Dendritic cell treated with granulocyte-macrophage colony-stimulating factor and Interleukin-4, amounts not matched to agents 40 ng/mL and 50 ng/mL, for 4 days (primary cell): Measurements from ENCODE around the gene ADA.
"Not testable (repeated sequence)": the region's sequence is repeated elsewhere in the genome, so short reads cannot be mapped to it uniquely, and the experiment has no call there.

ENCODE experiments used
- H3K27ac Mint-ChIP-seq: one replicate; pipeline ENCODE4 v1.8.0; 2022; ENCODE audit warnings: mild to moderate bottlenecking, mixed read lengths
- H3K27me3 Mint-ChIP-seq: one replicate; pipeline ENCODE4 v1.8.0; 2022; ENCODE audit warnings: mild to moderate bottlenecking, mixed read lengths
- H3K36me3 Mint-ChIP-seq: one replicate; pipeline ENCODE4 v1.8.0; 2022; ENCODE audit warnings: low read depth, mixed read lengths
- H3K4me1 Mint-ChIP-seq: one replicate; pipeline ENCODE4 v1.8.0; 2022; ENCODE audit warnings: low read depth, mixed read lengths
- H3K4me3 Mint-ChIP-seq: one replicate; pipeline ENCODE4 v1.8.0; 2022; ENCODE audit warnings: mild to moderate bottlenecking, moderate library complexity, mixed read lengths
- H3K9me3 Mint-ChIP-seq: one replicate; pipeline ENCODE4 v1.8.0; 2022; ENCODE audit warnings: mixed read lengths
- intact Hi-C: fragments of 100-400 bp; cut with micrococcal nuclease; formaldehyde crosslinking; loops from one replicate; pipeline ENCODE4 v1.15.0; 2022

Gene ADA

DNA sequence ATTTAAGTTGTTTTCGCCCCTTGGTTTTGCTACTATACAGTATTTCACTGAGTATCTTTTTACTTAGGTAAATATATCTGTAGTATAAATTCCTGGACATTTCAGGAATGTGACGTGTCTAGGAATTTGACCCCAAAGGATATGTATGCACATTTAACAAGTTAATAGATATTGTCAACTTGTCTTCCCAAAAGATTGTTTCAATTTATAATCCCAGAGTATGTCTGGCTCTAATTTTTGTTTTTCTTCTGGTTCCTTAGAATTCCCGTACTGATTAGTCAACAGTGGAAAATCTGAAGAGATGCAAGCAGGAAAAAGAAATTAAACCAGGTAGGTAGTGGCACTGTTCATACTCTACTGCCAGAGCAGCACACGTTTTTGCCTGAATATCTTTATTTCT lies 62.0 kb downstream of the ADA start:
- Mint-ChIP-seq H3K36me3 (no peaks in the 10 kb centered on the region), H3K27me3 (no peaks in the 10 kb centered on the region), H3K27ac (no peak overlapping the region), H3K9me3 (no peaks in the 10 kb centered on the region), H3K4me3 (no peak overlapping the region), H3K4me1 (peaks cover 29% of the 10 kb centered on the region)
- intact Hi-C loops = no loop called here

DNA sequence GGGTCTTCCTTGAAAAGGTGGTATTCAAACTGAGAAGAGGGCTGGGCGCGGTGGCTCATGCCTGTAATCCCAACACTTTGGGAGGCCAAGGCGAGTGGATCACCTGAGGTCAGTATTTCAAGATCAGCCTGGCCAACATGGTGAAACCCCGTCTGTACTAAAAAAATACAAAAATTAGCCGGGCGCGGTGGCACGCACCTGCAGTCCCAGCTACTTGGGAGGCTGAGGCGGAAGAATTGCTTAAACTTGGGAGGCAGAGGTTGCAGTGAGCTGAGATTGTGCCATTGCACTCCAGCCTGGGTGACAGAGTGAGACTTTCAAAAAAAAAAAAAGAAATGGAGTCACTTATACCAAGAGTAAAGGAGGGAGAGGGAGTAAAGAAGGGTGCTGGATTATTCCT lies 63.2 kb downstream of the ADA start:
- H3K36me3 Mint-ChIP-seq, H3K4me3 Mint-ChIP-seq, H3K27me3 Mint-ChIP-seq, H3K27ac Mint-ChIP-seq, intact Hi-C loops, H3K9me3 Mint-ChIP-seq: not testable (repeated sequence)
- H3K4me1 Mint-ChIP-seq = peaks cover 18% of the 10 kb centered on the region

DNA sequence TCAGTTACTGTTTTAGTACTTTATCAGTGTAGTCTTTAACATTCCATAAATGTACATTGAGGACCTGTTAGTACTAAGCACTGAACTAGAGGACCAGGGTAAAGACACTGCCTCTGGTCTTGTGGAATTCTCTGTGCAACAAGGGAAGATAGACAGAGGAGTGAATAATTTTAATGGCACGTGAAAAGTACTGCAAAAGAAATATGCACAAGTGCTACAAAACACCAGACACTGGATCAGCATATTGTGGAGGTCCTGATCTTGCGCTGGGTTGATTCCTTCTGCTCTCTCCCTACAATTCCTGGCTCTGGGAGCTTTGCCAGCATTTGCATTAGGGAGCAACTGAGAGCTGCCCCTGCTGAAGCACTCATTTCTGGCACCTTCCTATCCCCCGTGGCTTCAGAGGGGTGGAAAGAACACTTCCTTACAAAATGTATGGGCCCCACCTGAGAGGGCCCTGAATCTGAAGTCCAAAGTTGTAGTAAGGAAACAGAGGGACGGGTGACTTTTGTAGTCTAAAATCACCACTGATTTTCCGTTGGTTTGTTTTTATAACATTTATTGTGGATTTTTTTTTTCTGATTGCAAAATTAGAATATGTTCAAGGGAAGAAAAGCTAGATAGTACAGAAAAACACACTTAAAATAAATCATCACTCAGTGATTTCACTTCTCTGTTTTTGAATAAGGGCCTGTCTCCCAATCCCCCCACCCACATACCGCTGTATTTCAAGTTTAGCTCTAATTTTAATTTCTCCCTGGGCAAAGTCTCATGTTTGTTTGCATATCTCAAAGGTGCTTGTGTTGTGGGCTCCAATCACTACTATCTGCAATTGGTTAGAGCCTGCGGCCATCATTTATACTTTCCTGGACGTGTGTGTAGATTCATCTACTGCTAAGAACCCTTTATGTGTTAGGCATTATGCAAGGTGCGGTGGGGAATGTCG lies 64.2 kb downstream of the ADA start:
- Mint-ChIP-seq H3K9me3 (no peaks in the 10 kb centered on the region), H3K27ac (no peak overlapping the region), H3K4me3 (no peak overlapping the region), H3K27me3 (no peaks in the 10 kb centered on the region), H3K36me3 (no peaks in the 10 kb centered on the region), H3K4me1 (peaks cover 18% of the 10 kb centered on the region)
- intact Hi-C loops = no loop called here

DNA sequence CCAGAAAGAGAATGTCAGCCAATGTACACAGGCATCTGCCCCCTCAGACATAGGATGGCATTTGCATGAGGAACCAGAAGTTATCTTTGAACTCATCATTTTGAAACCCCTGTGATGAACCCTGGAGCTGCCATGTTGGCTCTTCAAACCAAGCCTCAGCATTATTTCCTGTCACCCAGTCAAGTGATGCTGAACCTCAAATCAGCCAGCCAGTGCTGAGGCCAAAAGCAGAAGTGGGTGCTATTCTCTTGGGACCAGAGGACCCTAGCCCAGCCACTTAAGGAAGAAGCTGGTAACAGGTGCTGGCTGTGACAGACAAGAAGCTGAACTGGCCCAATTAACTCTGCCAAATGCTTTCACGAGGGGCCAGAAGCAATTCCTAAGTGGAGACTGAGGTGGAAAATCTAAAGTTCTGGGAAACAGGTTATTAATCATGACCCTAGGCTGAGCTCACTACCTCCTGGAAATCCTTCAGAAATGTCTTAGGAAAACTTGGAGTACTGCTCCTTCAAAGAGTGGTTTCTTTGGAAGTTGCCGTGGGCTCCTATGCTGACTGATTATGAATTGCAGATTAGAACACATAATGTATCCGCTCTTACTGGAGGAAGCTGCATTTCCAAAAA lies 65.1 kb downstream of the ADA start:
- H3K4me3 Mint-ChIP-seq = no peak overlapping the region
- peaks cover 27% of the 10 kb centered on the region for H3K4me1 Mint-ChIP-seq
- no peaks in the 10 kb centered on the region for H3K9me3 Mint-ChIP-seq
- H3K36me3 Mint-ChIP-seq = no peaks in the 10 kb centered on the region
- H3K27me3 Mint-ChIP-seq = no peaks in the 10 kb centered on the region
- H3K27ac Mint-ChIP-seq = no peak overlapping the region
- intact Hi-C loops = no loop called here

- H3K27ac Mint-ChIP-seq = no peak overlapping the region
- H3K27me3 Mint-ChIP-seq = no peaks in the 10 kb centered on the region
- no peaks in the 10 kb centered on the region for H3K9me3 Mint-ChIP-seq
- intact Hi-C loops = no loop called here
- H3K36me3 Mint-ChIP-seq = no peaks in the 10 kb centered on the region
- H3K4me1 Mint-ChIP-seq = peaks cover 21% of the 10 kb centered on the region
- no peak overlapping the region for H3K4me3 Mint-ChIP-seq
These were observed 66.2 kb downstream of the ADA start for GRCh38 chr20:44585057-44585963.

GRCh38 chr20:44584162-44584561 lies 67.3 kb downstream of the ADA start:
- Mint-ChIP-seq H3K4me1 (peaks cover 21% of the 10 kb centered on the region), H3K27me3 (no peaks in the 10 kb centered on the region), H3K4me3 (no peak overlapping the region), H3K9me3 (no peaks in the 10 kb centered on the region), H3K36me3 (no peaks in the 10 kb centered on the region), H3K27ac (no peak overlapping the region)
- intact Hi-C loops = no loop called here

GRCh38 chr20:44583157-44583556 lies 68.3 kb downstream of the ADA start:
- no peaks in the 10 kb centered on the region for H3K9me3 Mint-ChIP-seq
- intact Hi-C loops = no loop called here
- no peak overlapping the region for H3K27ac Mint-ChIP-seq
- H3K4me1 Mint-ChIP-seq = peaks cover 21% of the 10 kb centered on the region
- no peaks in the 10 kb centered on the region for H3K36me3 Mint-ChIP-seq
- no peak overlapping the region for H3K4me3 Mint-ChIP-seq
- H3K27me3 Mint-ChIP-seq = no peaks in the 10 kb centered on the region

DNA sequence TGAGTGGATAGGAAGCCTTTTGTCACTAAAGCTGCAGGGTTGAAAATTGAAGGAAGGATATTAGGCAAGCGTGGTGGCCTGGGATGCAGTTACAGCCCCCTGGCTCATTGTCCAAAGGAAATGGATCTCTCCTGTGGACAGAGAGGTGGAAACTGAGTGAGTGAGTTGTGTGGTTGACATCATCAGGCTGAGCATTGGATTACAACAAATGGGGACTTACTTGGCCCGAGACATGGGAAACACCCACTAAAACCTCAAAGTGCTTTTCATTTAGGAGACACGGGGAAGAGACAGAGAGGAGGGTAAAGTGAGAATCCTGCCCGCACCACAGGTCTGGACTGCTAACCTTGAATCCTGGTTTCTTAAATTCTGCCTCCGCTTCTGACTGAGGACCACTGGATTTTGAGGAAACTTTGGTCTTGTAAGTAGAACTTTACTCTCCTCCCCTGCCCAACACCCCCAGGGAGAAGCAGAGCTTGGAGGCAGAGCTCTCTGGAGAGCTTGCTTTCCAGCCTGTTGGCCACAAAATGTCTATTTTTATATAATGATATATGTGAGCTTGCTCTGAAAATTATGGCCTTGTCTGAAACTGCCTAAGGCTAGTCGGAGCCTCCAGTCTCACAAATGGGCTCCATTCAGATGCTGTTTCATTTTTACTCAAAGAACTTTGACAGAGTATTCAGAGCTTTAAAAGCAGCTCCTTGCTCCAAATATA lies 69.0 kb downstream of the ADA start, which contains the start of gene PKIG:
PKIG (plus strand) TSS at position 269 of the 715 bp plus-strand sequence. CDS start 31,978 bp downstream, outside the sequence.
- no peaks in the 10 kb centered on the region for H3K36me3 Mint-ChIP-seq
- H3K4me3 Mint-ChIP-seq = no peak within 1 kb of the TSS
- peaks cover 17% of the 10 kb centered on the region for H3K4me1 Mint-ChIP-seq
- H3K27ac Mint-ChIP-seq = no peak within 1 kb of the TSS
- intact Hi-C loops = no loop called here
- no peaks in the 10 kb centered on the region for H3K9me3 Mint-ChIP-seq
- no peaks in the 10 kb centered on the region for H3K27me3 Mint-ChIP-seq

GRCh38 chr20:44581515-44581914 lies 70.0 kb downstream of the ADA start:
- Mint-ChIP-seq H3K27ac (no peak overlapping the region), H3K27me3 (no peaks in the 10 kb centered on the region), H3K9me3 (no peaks in the 10 kb centered on the region), H3K36me3 (no peaks in the 10 kb centered on the region), H3K4me3 (no peak overlapping the region), H3K4me1 (peaks cover 18% of the 10 kb centered on the region)
- intact Hi-C loops = no loop called here

GRCh38 chr20:44580581-44581268 lies 70.8 kb downstream of the ADA start:
- no peak overlapping the region for H3K4me3 Mint-ChIP-seq
- intact Hi-C loops = no loop called here
- H3K36me3 Mint-ChIP-seq = no peaks in the 10 kb centered on the region
- H3K27ac Mint-ChIP-seq = no peak overlapping the region
- no peaks in the 10 kb centered on the region for H3K27me3 Mint-ChIP-seq
- H3K9me3 Mint-ChIP-seq = no peaks in the 10 kb centered on the region
- H3K4me1 Mint-ChIP-seq = peaks cover 26% of the 10 kb centered on the region

DNA sequence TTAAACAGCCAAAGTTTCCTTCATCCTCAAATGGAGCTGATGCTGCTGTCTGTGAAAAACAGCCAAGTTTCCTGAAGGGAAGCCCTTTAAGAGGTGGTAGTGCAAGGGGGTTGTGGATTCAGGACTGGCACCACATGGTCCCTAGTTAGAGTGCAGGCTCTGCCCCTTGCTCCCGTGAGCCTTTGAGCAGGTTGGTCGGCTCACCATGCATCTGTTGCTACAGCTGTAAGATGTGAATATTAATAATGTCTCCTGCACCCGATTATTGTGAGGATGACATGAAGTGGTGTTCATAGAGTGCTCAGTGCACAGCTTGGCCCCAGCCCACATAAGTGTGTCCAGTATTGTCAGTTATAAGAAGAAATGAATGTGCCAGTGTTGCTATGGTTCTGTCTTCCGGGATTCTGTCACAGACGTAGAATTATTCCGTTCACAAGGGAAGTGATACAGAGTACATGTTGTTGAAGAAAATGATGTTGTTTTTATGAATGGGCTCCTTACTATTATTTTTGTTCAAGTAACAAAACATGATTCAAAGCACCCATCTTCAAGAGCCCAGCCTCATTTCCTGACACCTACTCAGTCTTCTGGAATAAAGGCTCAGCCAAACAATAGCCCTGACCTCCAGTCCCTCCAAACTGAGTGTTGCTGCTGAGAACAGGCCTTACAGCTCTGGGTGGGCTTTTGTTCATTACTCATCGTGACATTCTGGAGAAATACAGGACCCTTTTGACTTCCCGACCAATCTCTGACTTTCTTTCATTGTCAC lies 72.0 kb downstream of the ADA start:
- no peaks in the 10 kb centered on the region for H3K36me3 Mint-ChIP-seq
- no peaks in the 10 kb centered on the region for H3K27me3 Mint-ChIP-seq
- H3K9me3 Mint-ChIP-seq = no peaks in the 10 kb centered on the region
- H3K27ac Mint-ChIP-seq = no peak overlapping the region
- intact Hi-C loops = no loop called here
- no peak overlapping the region for H3K4me3 Mint-ChIP-seq
- peaks cover 29% of the 10 kb centered on the region for H3K4me1 Mint-ChIP-seq

DNA sequence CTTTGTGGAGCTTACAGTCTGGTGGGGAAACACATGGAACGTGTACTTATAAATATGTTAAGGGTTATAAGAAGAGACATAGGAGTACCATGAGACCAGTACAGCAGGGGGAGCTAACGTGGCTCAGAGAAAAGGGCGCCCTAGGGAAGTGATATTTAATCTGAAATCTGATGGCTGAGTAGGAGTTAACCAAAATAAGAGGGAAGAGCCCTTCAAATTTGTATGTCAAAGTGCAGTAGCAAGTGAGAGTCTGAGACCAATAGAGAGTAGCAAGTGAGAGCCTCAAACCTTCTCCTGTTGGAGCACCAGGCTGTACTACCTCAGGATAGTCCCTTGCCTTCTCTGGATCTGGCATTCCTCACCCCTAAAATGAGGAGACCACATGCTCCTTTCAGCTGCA lies 75.2 kb downstream of the ADA start:
- no peak overlapping the region for H3K27ac Mint-ChIP-seq

More for the DNA sequence above, 75.2 kb downstream of the ADA start:
- Mint-ChIP-seq H3K4me3 (no peak overlapping the region), H3K4me1 (peaks cover 17% of the 10 kb centered on the region), H3K27me3 (no peaks in the 10 kb centered on the region), H3K9me3 (no peaks in the 10 kb centered on the region), H3K36me3 (no peaks in the 10 kb centered on the region)
- intact Hi-C loops = loop anchor here (1.0 kb wide), 1 partner anchor 34 kb away; no protein-coding TSS in a partner anchor
